CD14-positive monocyte (primary cell): ENCODE data around the gene PLEKHG4. TPM values are rescaled to one million over a fixed set of nuclear protein-coding genes. Genes with fewer than 3 reads are reported as not detected.
A peak's percentile ranks its signal among the peaks of the same experiment; 100 is the strongest.

ENCODE experiments used
- DNase-seq, 3 donors: peaks; one replicate each; pipeline ENCODE4 v3.0.0-alpha.2; 2011 to 2022
- H2AFZ ChIP-seq: 2 replicates; pipeline ENCODE4 v1.6.0; 2012; ENCODE audit warnings: mild to moderate bottlenecking, low read depth, low read length, inconsistent platforms; ENCODE audit not compliant: insufficient read depth, poor library complexity, severe bottlenecking
- H3K27ac ChIP-seq, 2 donors: 1 replicate in 1 of 2; 2 replicates in 1 of 2; pipeline ENCODE4 v1.5.1; 2012 to 2013; ENCODE audit warnings: low read length in 2 of 2, control low read depth in 1 of 2, inconsistent platforms in 1 of 2, low read depth in 1 of 2, mild to moderate bottlenecking in 1 of 2
- H3K27me3 ChIP-seq, 2 donors: one replicate each; pipeline versions ENCODE4 v1.6.0 to v1.6.1; 2011 to 2013; ENCODE audit warnings: low read length in 2 of 2; ENCODE audit not compliant: control insufficient read depth in 2 of 2, insufficient read depth in 2 of 2
- H3K36me3 ChIP-seq, 2 donors: replicated peaks in 1 of 2; 1 replicate in 1 of 2; 2 replicates in 1 of 2; pipeline versions ENCODE4 v1.5.1 to v1.6.1; 2012 to 2013; ENCODE audit warnings: low read length in 2 of 2, control low read depth in 1 of 2, inconsistent platforms in 1 of 2, mild to moderate bottlenecking in 1 of 2; ENCODE audit not compliant: insufficient read depth in 2 of 2, control insufficient read depth in 1 of 2
- H3K4me1 ChIP-seq, 2 donors: 1 replicate in 1 of 2; 2 replicates in 1 of 2; pipeline versions ENCODE4 v1.5.1 to v1.6.1; 2012 to 2013; ENCODE audit warnings: low read length in 2 of 2, control low read depth in 1 of 2, inconsistent platforms in 1 of 2, mild to moderate bottlenecking in 1 of 2, moderate library complexity in 1 of 2; ENCODE audit not compliant: insufficient read depth in 2 of 2, control insufficient read depth in 1 of 2
- H3K4me2 ChIP-seq: replicated peaks from 2 replicates; pipeline ENCODE3; 2012; ENCODE audit warnings: low read length, moderate library complexity, mild to moderate bottlenecking; ENCODE audit not compliant: poor library complexity, severe bottlenecking; ENCODE audit errors: extremely low read depth
- H3K4me3 ChIP-seq, 3 experiments: fragments of 200-600 bp in 1 of 3; sonication (generic) in 1 of 3; replicated peaks in 1 of 3; 1 replicate in 2 of 3; 2 replicates in 1 of 3; pipeline ENCODE4 v1.5.1; 2011 to 2013; ENCODE audit warnings: low read length in 3 of 3, mild to moderate bottlenecking in 3 of 3, control low read depth in 2 of 3, low read depth in 2 of 3, inconsistent platforms in 1 of 3, moderate library complexity in 1 of 3
- H3K79me2 ChIP-seq: 2 replicates; pipeline ENCODE4 v1.6.0; 2012; ENCODE audit warnings: mild to moderate bottlenecking, control low read depth, inconsistent platforms, low read length, moderate library complexity; ENCODE audit not compliant: insufficient read depth
- H3K9ac ChIP-seq: 2 replicates; pipeline ENCODE4 v1.6.0; 2017; ENCODE audit warnings: low read length, mild to moderate bottlenecking; ENCODE audit not compliant: insufficient read depth, poor library complexity, severe bottlenecking
- H3K9me3 ChIP-seq, 2 donors: replicated peaks in 1 of 2; 1 replicate in 1 of 2; 2 replicates in 1 of 2; pipeline versions ENCODE4 v1.5.1 to v1.6.1; 2012 to 2013; ENCODE audit warnings: low read length in 2 of 2, control low read depth in 1 of 2; ENCODE audit not compliant: control insufficient read depth in 1 of 2, insufficient read depth in 1 of 2
- H4K20me1 ChIP-seq: 2 replicates; pipeline ENCODE4 v1.6.0; 2012; ENCODE audit warnings: mild to moderate bottlenecking, low read length, control low read depth, moderate library complexity; ENCODE audit not compliant: insufficient read depth
- H3K27ac Mint-ChIP-seq, 7 donors: one replicate each; pipeline ENCODE4 v1.8.0; 2020; ENCODE audit warnings: mild to moderate bottlenecking in 7 of 7, mixed read lengths in 7 of 7, moderate library complexity in 6 of 7, inconsistent platforms in 2 of 7
- H3K27me3 Mint-ChIP-seq, 3 donors: one replicate each; pipeline ENCODE4 v1.8.0; 2021 to 2022; ENCODE audit warnings: low read depth in 3 of 3, mild to moderate bottlenecking in 3 of 3, mixed read lengths in 3 of 3, moderate library complexity in 3 of 3, inconsistent platforms in 1 of 3
- H3K36me3 Mint-ChIP-seq, 2 donors: one replicate each; pipeline ENCODE4 v1.8.0; 2020; ENCODE audit warnings: mixed read lengths in 2 of 2, inconsistent platforms in 1 of 2, mild to moderate bottlenecking in 1 of 2
- H3K4me1 Mint-ChIP-seq: one replicate; pipeline ENCODE4 v1.8.0; 2020; ENCODE audit warnings: mild to moderate bottlenecking, mixed read lengths
- H3K4me3 Mint-ChIP-seq, 2 donors: one replicate each; pipeline ENCODE4 v1.8.0; 2020; ENCODE audit warnings: mild to moderate bottlenecking in 2 of 2, mixed read lengths in 2 of 2, moderate library complexity in 1 of 2
- H3K9me3 Mint-ChIP-seq, 7 donors: one replicate each; pipeline ENCODE4 v1.8.0; 2020 to 2022; ENCODE audit warnings: mixed read lengths in 7 of 7, mild to moderate bottlenecking in 6 of 7, moderate library complexity in 6 of 7, inconsistent platforms in 2 of 7
- CTCF ChIP-seq: fragments of 200-600 bp; IDR thresholded peaks from one replicate; pipeline ENCODE4 v1.8.0; 2022; ENCODE audit warnings: antibody characterized with exemption, mild to moderate bottlenecking
- WGBS: methylation state at CpG from one replicate; pipeline ENCODE4 v1.1.5; 2013; ENCODE audit warnings: missing lambda C conversion rate; ENCODE audit not compliant: insufficient coverage; 5-methylcytosine and 5-hydroxymethylcytosine counted together
- intact Hi-C, 2 donors: fragments of 100-400 bp; cut with micrococcal nuclease; formaldehyde crosslinking; loops; one replicate each; pipeline versions ENCODE4 v1.15.0 to v1.15.1; 2023
- polyA plus RNA-seq, 3 donors: library from polyadenylated mRNA; depleted of rRNA in 1 of 3; unstranded in 2 of 3; stranded (reverse) in 1 of 3; fragments of 300-500 nt in 2 of 3; fragments of >200 nt in 1 of 3; fragmentation: Illumina TruSeq in 2 of 3; gene quantifications; 1 replicate in 2 of 3; 2 replicates in 1 of 3; pipeline ENCODE4 v1.2.3, GENCODE V29; 2012 to 2021

The PLEKHG4 gene
- polyA plus RNA-seq, 3 donors = 0.79 to 3.2 (median 3.0) TPM

GRCh38 chr16:67244387-67245185 is 34.7 kb upstream of the PLEKHG4 start:
- peaks cover 54% of the 10 kb centered on the region for H3K79me2 ChIP-seq

More at GRCh38 chr16:67244387-67245185, 34.7 kb upstream of the PLEKHG4 start:
- Mint-ChIP-seq H3K27ac (peak overlapping the region; percentile 99 to 100 (median 99)), H3K4me1 (peaks cover 69% of the 10 kb centered on the region), H3K27me3 (peaks cover 12 to 21% (median 16%) of the 10 kb centered on the region in 3 donors), H3K4me3 (peak overlapping the region; percentile 92), H3K9me3 (peaks cover 0 to 9% (median 1%) of the 10 kb centered on the region in 7 donors), H3K36me3 (peaks cover 10 to 23% of the 10 kb centered on the region in 2 donors)
- intact Hi-C loops = loop anchor here in 1 of 2 donors (10.0 kb wide), 3 partner anchors 230 to 550 kb away; partner anchors contain the start of genes CMTM4 and CTCF
- Histone ChIP-seq H3K4me1 (peaks cover 68 to 75% of the 10 kb centered on the region in 2 donors), H3K9me3 (no peaks in the 10 kb centered on the region), H3K4me2 (peak overlapping the region; percentile 87), H3K27ac (peak overlapping the region; percentile 84 to 100), H3K4me3 (peak overlapping the region; percentile 71 to 97 (median 74)), H4K20me1 (peaks cover 30% of the 10 kb centered on the region), H2AFZ (peak overlapping the region; percentile 8), H3K27me3 (peaks cover 13 to 16% of the 10 kb centered on the region in 2 donors), H3K36me3 (peaks cover 2 to 11% of the 10 kb centered on the region in 2 donors), H3K9ac (peak overlapping the region; percentile 85)
- TF ChIP-seq CTCF = peak; percentile 11
- WGBS = 0% methylated on average over 4 of the region's 5 CpGs
- DNase-seq = peak; percentile 95 to 99 (median 99)
